K562 (cell line): Measurements from ENCODE around the gene AP2A2. TPM values are rescaled to one million over a fixed set of nuclear protein-coding genes. Genes with fewer than 3 reads are reported as not detected.

Experiments used
- ATAC-seq: fragments of 200-7000 bp; cut with Tn5 transposase; 3 replicates; pipeline ENCODE4 v1.9.1; 2020; ENCODE audit warnings: moderate library complexity
- BruUV-seq: library from RNA; stranded (reverse); fragments of 400-500 nt; replicated peaks from 2 replicates; lab custom pipeline; 2021; lab: Mats Ljungman, UMichigan
- CTCF ChIA-PET: fragments of 300-600 bp; formaldehyde crosslinking; extraction: SDS; loops from one replicate; lab custom pipeline; 2021; ENCODE audit warnings: low intra/inter-chr PET ratio; lab: Yijun Ruan, JAX
- POLR2A ChIA-PET: fragments of 300-600, 350-650 bp; sonication (Branson Sonifier 250); formaldehyde crosslinking; extraction: SDS; loops from one replicate; lab custom pipeline; 2021; ENCODE audit warnings: antibody characterized with exemption, inconsistent platforms; lab: Yijun Ruan, JAX
- DNase-seq, 4 experiments: peaks; one replicate each; pipeline versions ENCODE4 v3.0.0 to v3.0.0-alpha.2; 2011 to 2018; ENCODE audit warnings: low spot score in 3 of 4, mixed read lengths in 3 of 4; ENCODE audit errors: extremely low read depth in 1 of 4
- FAIRE-seq: peaks from 2 replicates; lab custom pipeline; 2011; peaks lifted over from hg19 to GRCh38; lab: Jason Lieb, UNC
- H2AFZ ChIP-seq: 2 replicates; pipeline ENCODE4 v1.6.0; 2011; ENCODE audit warnings: low read depth, low read length, control low read depth, inconsistent platforms
- H3K27ac ChIP-seq: fragments of 200-600 bp; 3 replicates; pipeline ENCODE4 v1.8.0; 2011; ENCODE audit warnings: low read depth, mild to moderate bottlenecking, control low read depth, inconsistent platforms, low read length, moderate library complexity, mixed read lengths; ENCODE audit errors: extremely low read depth
- H3K27me3 ChIP-seq, 2 experiments: fragments of 300-600 bp in 1 of 2; 2 replicates in 1 of 2; 3 replicates in 1 of 2; pipeline versions ENCODE4 v1.6.0 to v1.8.0; 2011; ENCODE audit warnings: inconsistent platforms in 2 of 2, low read length in 2 of 2, mild to moderate bottlenecking in 1 of 2, mixed read lengths in 1 of 2, moderate library complexity in 1 of 2; ENCODE audit not compliant: control insufficient read depth in 2 of 2, insufficient read depth in 2 of 2
- H3K36me3 ChIP-seq: fragments of 300-600 bp; 3 replicates; pipeline ENCODE4 v1.8.0; 2011; ENCODE audit warnings: mild to moderate bottlenecking, low read length, inconsistent platforms; ENCODE audit not compliant: control insufficient read depth, insufficient read depth
- H3K4me1 ChIP-seq, 2 experiments: fragments of 200-600 bp in 1 of 2; replicated peaks in 1 of 2; 2 replicates in 1 of 2; 3 replicates in 1 of 2; pipeline versions ENCODE4 v1.5.1 to v1.8.0; 2011; ENCODE audit warnings: inconsistent platforms in 2 of 2, low read length in 2 of 2, mild to moderate bottlenecking in 1 of 2, mixed read lengths in 1 of 2, moderate library complexity in 1 of 2; ENCODE audit not compliant: control insufficient read depth in 2 of 2, insufficient read depth in 2 of 2
- H3K4me2 ChIP-seq: 2 replicates; pipeline ENCODE4 v1.6.1; 2011; ENCODE audit warnings: low read length, control low read depth, inconsistent platforms, mixed read lengths; ENCODE audit not compliant: insufficient read depth
- H3K4me3 ChIP-seq: fragments of 200-600 bp; sonication (generic), shearing (Covaris generic); 2 replicates; pipeline ENCODE4 v1.5.1; 2016; ENCODE audit warnings: control low read depth, inconsistent platforms
- H3K79me2 ChIP-seq: fragments of 200-600 bp; 3 replicates; pipeline ENCODE4 v1.8.0; 2011; ENCODE audit warnings: low read length, inconsistent platforms; ENCODE audit not compliant: control insufficient read depth, insufficient read depth
- H3K9ac ChIP-seq, 2 experiments: 2 replicates each; pipeline versions ENCODE4 v1.6.0 to v1.6.1; 2011; ENCODE audit warnings: low read depth in 2 of 2, low read length in 2 of 2, control low read depth in 1 of 2, inconsistent platforms in 1 of 2, mild to moderate bottlenecking in 1 of 2, mixed read lengths in 1 of 2; ENCODE audit not compliant: insufficient read depth in 1 of 2
- H3K9me1 ChIP-seq: one replicate; pipeline ENCODE4 v1.6.0; 2011; ENCODE audit warnings: inconsistent platforms, mild to moderate bottlenecking, low read length, moderate library complexity; ENCODE audit not compliant: control insufficient read depth, insufficient read depth
- H3K9me3 ChIP-seq: replicated peaks from 2 replicates; pipeline ENCODE4 v1.5.1; 2011; ENCODE audit warnings: low read depth, low read length, inconsistent platforms; ENCODE audit not compliant: control insufficient read depth, insufficient read depth
- H4K20me1 ChIP-seq: replicated peaks from 2 replicates; pipeline ENCODE4 v1.6.1; 2011; ENCODE audit warnings: low read length, inconsistent platforms, mixed read lengths; ENCODE audit not compliant: control insufficient read depth, insufficient read depth
- BHLHE40 ChIP-seq: IDR thresholded peaks from 2 replicates; pipeline ENCODE4 v1.6.1; 2011; ENCODE audit warnings: low read length, improper control_type of control experiment
- ETV5 ChIP-seq: sonication (generic); formaldehyde crosslinking; IDR thresholded peaks from 2 replicates; pipeline ENCODE4 v1.4.0; 2020; ENCODE audit warnings: low read depth, mild to moderate bottlenecking, missing genetic modification reagents
- MEIS2 ChIP-seq: fragments of 450-650 bp; IDR thresholded peaks from 2 replicates; pipeline ENCODE4 v1.6.1; 2014; ENCODE audit warnings: mild to moderate bottlenecking; ENCODE audit not compliant: partially characterized antibody
- POLR2G ChIP-seq: fragments of 200-400 bp; formaldehyde crosslinking; IDR thresholded peaks from 2 replicates; pipeline ENCODE4 v1.6.1; 2017; ENCODE audit warnings: low read depth, mild to moderate bottlenecking, antibody characterized with exemption, low read length, moderate library complexity
- RBFOX2 ChIP-seq: fragments of 200-400 bp; formaldehyde crosslinking; IDR thresholded peaks from 2 replicates; pipeline ENCODE4 v1.6.1; 2017; ENCODE audit warnings: low read depth, mild to moderate bottlenecking, low read length, moderate library complexity
- RFX1 ChIP-seq: fragments of 450-650 bp; IDR thresholded peaks from 2 replicates; pipeline ENCODE4 v1.6.1; 2016; ENCODE audit warnings: mild to moderate bottlenecking, moderate library complexity
- SNRNP70 ChIP-seq: fragments of 200-400 bp; formaldehyde crosslinking; optimal IDR thresholded peaks from 2 replicates; pipeline ENCODE3; 2017; ENCODE audit warnings: low read depth, low read length
- WGBS: fragments of 100-300 bp; shearing (Covaris generic); methylation state at CpG from one replicate; pipeline ENCODE4 v1.1.6; 2016; ENCODE audit warnings: low coverage, mixed read lengths; ENCODE audit not compliant: insufficient coverage; ENCODE audit errors: missing lambda C conversion rate; 5-methylcytosine and 5-hydroxymethylcytosine counted together
- in situ Hi-C: fragments of 300-500 bp; cut with MboI; formaldehyde crosslinking; loops from 4 replicates; pipeline ENCODE4 v1.15.0; 2018; ENCODE audit warnings: inconsistent platforms, mixed read lengths
- intact Hi-C: fragments of 100-400 bp; cut with micrococcal nuclease; formaldehyde crosslinking; loops from 2 replicates; pipeline ENCODE4 v1.14.2; 2022
- polyA plus RNA-seq, 8 experiments: library from polyadenylated mRNA; depleted of rRNA in 4 of 8; stranded (reverse) in 5 of 8; unstranded in 3 of 8; fragments of >200 nt; fragmentation: Nextera tagmentation in 2 of 8; fragmentation: Illumina TruSeq in 1 of 8; extraction: Ambion mirVana in 2 of 8; extraction: Trizol in 1 of 8; gene quantifications; 2 replicates each; pipeline versions ENCODE4 v1.2.1 to v1.2.3, GENCODE V29; 2011 to 2014; ENCODE audit warnings: inconsistent platforms in 1 of 8, missing spikeins in 1 of 8
- total RNA-seq, 7 experiments: library from RNA; depleted of rRNA in 6 of 7; stranded (reverse); fragments of >200 nt in 6 of 7; fragmentation: Illumina TruSeq in 2 of 7; extraction: Trizol in 2 of 7; gene quantifications; 2 replicates each; pipeline versions ENCODE4 v1.2.1 to v1.2.3, GENCODE V29; 2011 to 2021; ENCODE audit warnings: low replicate concordance in 1 of 7
- TF ChIP-seq, protein P1 (sequence below), 2 experiments: fragments of 450-650 bp; IDR thresholded peaks; 2 replicates each; pipeline ENCODE4 v1.6.1; 2016; ENCODE audit warnings: mild to moderate bottlenecking in 2 of 2, borderline replicate concordance in 1 of 2, low read depth in 1 of 2, moderate library complexity in 1 of 2
- TF ChIP-seq, protein P2 (sequence below): fragments of 250-450 bp; sonication (Bioruptor Pico); IDR thresholded peaks from 2 replicates; pipeline ENCODE4 v1.8.0; 2021; ENCODE audit warnings: moderate library complexity, mild to moderate bottlenecking, inconsistent platforms

The AP2A2 gene
- total and polyA plus RNA-seq, 9 of the 15 experiments (the other 6 are each of a cell fraction or from before 2014, with no cell fraction given) = 0.69 to 41.7 (median 15.2) TPM

DNA sequence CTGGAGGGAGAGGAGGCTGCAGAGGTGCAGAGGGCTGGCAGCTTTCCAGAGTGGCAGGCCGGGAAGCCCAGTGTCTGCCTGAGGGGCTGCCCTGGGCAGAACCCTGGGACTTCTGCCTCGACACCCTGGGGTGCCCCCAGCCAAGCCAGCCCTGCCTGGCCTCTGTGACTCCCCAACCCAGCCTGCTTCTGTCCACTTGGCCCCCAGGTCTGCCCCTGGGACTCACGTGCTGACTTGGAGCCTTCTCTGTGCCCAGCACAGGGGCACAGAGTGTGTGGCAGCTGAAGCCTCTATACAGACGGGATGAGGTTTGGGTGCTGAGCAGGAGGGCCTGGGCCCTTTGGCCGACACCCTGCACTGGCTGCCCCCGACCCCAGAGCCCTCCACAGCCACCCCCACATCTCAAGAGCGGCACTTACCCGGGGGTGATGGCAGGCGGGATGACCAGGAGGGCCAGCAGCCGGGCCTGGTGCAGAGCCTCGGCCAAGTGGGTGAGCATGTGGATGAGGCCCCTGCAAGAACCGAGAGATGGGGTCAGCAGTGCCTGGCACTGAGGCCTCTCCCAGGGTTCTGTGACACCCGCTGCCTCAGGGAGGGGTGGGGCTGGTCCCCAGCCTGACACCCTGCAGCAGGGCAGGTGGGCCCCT lies 32.5 kb upstream of the AP2A2 start:
- BruUV-seq = no TSS peak
- no peaks in the 10 kb centered on the region; the same call in 1 of the 2 replicates for H4K20me1 ChIP-seq
- DNase-seq = no peak
- peak overlapping the region in 1 of 2 experiments; percentile 73; a peak in 1 of 4 replicates for H3K9ac ChIP-seq
- H3K4me2 ChIP-seq = no peak overlapping the region
- H3K9me3 ChIP-seq = no peaks in the 10 kb centered on the region
- no peaks in the 10 kb centered on the region for H3K9me1 ChIP-seq
- in situ Hi-C loops = no loop called here
- ChIA-PET POLR2A (no interaction called here), CTCF (no interaction called here)
- 84% methylated on average over 11 of the region's 13 CpGs for WGBS
- ATAC-seq = no peak
- TF ChIP-seq, protein P1, sequence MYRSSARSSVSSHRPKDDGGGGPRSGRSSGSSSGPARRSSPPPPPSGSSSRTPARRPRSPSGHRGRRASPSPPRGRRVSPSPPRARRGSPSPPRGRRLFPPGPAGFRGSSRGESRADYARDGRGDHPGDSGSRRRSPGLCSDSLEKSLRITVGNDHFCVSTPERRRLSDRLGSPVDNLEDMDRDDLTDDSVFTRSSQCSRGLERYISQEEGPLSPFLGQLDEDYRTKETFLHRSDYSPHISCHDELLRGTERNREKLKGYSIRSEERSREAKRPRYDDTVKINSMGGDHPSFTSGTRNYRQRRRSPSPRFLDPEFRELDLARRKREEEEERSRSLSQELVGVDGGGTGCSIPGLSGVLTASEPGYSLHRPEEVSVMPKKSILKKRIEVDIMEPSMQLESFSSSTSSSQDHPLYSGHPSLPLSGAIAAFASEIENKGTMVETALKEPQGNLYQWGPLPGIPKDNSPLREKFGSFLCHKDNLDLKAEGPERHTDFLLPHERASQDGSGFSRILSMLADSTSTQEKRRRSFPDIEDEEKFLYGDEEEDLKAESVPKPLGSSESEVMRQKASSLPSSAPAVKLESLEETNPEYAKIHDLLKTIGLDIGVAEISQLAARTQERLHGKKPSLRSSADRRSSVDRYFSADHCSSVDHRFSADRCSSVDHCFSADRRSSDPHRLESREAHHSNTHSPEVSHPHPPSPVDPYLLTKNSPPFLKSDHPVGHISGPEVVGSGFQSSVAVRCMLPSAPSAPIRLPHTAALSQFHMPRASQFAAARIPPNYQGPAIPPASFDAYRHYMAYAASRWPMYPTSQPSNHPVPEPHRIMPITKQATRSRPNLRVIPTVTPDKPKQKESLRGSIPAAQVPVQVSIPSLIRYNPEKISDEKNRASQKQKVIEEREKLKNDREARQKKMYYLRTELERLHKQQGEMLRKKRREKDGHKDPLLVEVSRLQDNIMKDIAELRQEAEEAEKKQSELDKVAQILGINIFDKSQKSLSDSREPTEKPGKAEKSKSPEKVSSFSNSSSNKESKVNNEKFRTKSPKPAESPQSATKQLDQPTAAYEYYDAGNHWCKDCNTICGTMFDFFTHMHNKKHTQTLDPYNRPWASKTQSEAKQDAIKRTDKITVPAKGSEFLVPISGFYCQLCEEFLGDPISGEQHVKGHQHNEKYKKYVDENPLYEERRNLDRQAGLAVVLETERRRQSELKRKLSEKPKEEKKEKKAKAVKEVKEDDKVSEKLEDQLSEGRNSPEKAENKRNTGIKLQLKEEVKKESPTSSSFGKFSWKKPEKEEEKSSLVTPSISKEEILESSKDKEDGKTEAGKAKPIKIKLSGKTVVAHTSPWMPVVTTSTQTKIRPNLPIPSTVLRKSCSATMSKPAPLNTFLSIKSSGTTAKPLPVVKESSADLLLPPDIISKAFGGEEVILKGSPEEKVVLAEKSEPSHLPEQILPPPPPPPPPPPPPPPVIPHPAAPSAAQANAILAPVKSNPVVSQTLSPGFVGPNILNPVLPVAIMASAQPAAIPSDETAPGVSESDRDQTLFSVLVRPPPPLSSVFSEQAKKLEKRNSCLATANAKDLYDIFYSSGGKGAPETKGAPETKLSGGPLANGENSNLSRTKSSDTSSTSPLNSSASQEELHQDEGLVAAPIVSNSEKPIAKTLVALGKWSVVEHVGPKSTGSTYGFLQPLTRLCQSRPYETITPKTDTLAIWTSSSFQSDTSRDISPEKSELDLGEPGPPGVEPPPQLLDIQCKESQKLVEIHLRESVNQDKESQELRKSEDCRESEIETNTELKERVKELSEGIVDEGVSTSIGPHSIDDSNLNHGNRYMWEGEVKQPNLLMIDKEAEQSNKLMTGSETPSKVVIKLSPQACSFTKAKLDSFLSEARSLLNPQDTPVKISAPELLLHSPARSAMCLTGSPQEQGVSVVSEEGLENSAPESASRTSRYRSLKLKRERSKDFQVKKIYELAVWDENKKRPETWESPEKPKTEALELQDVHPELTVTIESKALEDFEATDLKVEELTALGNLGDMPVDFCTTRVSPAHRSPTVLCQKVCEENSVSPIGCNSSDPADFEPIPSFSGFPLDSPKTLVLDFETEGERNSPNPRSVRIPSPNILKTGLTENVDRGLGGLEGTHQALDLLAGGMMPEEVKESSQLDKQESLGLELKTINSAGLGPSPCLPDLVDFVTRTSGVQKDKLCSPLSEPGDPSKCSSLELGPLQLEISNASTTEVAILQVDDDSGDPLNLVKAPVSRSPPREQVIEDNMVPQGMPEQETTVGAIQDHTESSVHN (IDR thresholded peaks at IDR 0.05; ENCODE audit: borderline replicate concordance in 1 of 2, low read depth in 1 of 2) = no peak
- TF ChIP-seq RBFOX2 = peak; percentile 34; the same call in 1 of the 2 replicates
- no peak for TF ChIP-seq BHLHE40
- TF ChIP-seq SNRNP70 = no peak
- TF ChIP-seq RFX1 = no peak
- TF ChIP-seq POLR2G = peak; percentile 59
- TF ChIP-seq, protein P2, sequence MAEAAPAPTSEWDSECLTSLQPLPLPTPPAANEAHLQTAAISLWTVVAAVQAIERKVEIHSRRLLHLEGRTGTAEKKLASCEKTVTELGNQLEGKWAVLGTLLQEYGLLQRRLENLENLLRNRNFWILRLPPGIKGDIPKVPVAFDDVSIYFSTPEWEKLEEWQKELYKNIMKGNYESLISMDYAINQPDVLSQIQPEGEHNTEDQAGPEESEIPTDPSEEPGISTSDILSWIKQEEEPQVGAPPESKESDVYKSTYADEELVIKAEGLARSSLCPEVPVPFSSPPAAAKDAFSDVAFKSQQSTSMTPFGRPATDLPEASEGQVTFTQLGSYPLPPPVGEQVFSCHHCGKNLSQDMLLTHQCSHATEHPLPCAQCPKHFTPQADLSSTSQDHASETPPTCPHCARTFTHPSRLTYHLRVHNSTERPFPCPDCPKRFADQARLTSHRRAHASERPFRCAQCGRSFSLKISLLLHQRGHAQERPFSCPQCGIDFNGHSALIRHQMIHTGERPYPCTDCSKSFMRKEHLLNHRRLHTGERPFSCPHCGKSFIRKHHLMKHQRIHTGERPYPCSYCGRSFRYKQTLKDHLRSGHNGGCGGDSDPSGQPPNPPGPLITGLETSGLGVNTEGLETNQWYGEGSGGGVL = no peak
- no peak for TF ChIP-seq ETV5 (CRISPR knock-in tag)
- no peak for TF ChIP-seq MEIS2
- no peak overlapping the region for H3K4me3 ChIP-seq
- no peak for FAIRE-seq
- H3K79me2 ChIP-seq = no peaks in the 10 kb centered on the region
- no peak overlapping the region for H3K27ac ChIP-seq
- H2AFZ ChIP-seq = no peak overlapping the region
- intact Hi-C loops = no loop called here
- peaks cover 0 to 81% of the 10 kb centered on the region in 2 experiments; a peak in 2 of 5 replicates for H3K4me1 ChIP-seq
- no peaks in the 10 kb centered on the region for H3K27me3 ChIP-seq
- H3K36me3 ChIP-seq = peaks cover 39% of the 10 kb centered on the region; the same call in 1 of the 3 replicates
